GM18907 (cell line): Measurements from ENCODE around the gene POU5F1.

Experiments used
- ATAC-seq: cut with Tn5 transposase; IDR thresholded peaks from one replicate; pipeline ENCODE4 v1.9.1; 2021; ENCODE audit warnings: mild to moderate bottlenecking, moderate library complexity; ENCODE audit not compliant: unreplicated experiment

POU5F1 gene

DNA sequence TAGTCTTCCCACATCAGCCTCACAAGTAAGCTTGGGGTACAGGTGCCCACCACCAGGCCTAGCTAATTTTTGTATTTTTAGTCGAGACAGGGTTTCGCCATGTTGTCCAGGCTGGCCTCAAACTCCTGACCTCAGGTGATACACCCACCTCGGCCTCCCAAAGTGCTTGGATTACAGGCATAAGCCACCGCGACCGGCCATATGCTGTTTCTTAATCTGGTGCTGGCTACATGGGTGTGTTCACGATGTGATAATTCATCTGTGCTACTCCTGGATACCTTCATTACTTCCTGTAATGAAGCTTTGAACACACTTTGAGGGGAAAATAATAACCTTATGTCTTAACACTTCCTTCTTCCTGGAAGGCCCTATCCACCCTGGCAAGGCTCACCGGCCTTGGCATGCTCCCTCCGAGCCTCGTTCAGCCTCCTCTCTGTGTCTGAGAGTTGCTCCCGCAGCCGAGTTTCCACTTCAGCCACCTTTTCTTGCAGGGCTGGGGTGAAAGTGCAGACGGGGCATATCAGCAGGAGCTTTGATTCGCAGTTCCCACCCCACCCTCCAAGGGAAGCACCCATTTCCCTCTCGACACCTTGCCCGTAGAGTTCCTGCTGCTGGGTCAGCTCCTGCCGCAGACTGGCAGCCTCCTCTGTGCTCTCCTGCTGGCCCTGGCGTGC, 26.0 kb downstream of the POU5F1 start:
- ATAC-seq = no peak

DNA sequence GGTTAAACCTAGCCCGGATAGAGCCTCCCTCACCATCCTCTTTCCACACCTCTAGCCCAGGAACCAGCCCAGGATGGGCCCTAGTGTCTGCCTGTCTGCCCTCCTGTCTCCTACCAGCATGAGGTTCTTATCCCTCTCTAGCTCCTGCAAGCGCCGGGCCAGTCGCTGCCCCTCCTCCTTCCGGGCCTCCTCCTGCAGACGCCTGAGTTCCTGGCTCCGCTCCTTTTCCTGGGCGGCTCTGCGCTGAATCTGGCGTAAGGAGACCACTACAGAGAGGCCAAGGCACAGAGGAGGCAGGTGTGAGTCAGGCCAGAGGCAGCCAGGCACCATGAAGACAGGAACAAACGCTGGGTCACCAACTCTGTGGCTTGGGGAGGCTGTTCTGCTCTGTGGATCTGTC, 27.3 kb downstream of the POU5F1 start:
- no peak for ATAC-seq

DNA sequence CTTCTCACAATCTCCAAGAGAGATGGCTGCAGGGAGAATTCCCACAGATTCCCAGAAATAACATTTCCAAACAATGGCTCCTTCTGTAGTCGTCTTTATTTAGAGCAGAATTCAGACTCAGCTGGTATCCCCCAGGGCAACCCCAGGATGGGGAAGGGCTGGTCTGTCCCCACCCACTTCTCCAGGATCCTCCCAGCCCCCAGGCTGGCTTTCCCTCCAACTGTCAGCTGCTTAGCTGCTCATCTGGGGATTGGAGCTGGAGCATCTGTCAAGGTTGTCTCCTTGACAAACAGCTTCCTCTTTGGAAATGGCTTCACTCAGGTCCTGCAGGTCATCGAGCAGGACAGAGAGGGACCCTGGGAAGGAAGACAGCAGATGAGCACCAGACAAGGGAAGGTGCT, 28.1 kb downstream of the POU5F1 start:
- ATAC-seq = no peak

DNA sequence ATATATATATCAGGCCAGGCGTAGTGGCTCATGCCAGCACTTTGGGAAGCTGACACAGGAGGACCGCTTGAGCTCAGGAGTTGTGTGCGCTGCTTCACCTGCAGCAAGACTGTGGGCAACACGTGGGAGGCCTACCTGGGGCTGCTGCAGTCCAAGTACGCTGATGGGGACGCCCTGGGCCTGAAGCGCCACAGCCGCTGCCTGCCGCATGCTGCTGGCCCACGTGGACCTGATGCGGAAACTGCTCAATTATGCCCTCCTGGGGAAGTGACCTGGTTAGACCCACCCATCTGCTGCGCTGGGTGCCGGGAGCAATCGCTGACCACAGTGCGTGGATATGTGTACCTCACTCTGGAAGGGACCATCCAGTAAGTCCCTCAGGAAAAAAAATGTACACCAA, 29.8 kb downstream of the POU5F1 start:
- no peak for ATAC-seq

DNA sequence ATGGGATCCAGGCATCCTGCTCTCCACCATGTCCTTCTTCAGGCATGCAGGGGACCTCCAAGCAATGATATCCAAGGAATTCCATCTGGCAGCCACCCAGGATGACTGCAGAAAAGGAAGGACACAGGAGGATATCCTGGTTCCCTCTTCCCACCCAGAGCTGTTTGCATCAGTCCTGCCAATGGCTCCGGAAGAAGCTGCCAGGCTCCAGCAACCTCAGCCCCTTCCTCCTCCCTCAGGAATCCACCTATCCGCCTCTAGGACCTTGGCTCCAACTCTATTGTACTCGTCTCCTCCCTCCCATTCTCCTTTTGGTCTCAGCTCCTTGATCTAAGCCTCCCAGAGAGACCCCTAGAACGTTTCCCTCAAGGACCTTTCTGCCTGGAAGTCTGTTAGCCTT, 30.9 kb downstream of the POU5F1 start:
- no peak for ATAC-seq

DNA sequence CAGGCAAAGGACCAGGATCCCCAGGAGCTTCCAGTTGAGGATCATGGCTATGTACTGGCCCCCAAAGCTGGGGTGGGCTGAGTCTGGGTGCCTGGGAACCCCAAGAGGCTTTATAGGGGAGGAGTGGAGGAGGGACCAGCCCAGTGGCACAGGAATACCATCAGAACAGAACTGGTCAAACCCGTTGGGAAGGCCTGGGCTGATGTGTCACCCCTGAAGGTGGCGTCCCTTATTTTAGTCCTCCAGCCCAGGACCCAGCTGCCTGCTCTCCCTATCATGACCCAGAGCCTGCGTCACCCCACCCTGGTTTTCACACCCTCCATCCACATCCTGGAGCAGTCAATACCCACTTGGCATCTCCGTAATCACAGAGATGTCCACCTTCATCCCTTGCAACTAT, 31.5 kb downstream of the POU5F1 start, which contains the start of gene PSORS1C2:
TSS of gene PSORS1C2 (minus strand) at position 85 of the 400 bp plus-strand sequence. CDS start at position 45, 40 bp downstream.
- ATAC-seq = no peak

DNA sequence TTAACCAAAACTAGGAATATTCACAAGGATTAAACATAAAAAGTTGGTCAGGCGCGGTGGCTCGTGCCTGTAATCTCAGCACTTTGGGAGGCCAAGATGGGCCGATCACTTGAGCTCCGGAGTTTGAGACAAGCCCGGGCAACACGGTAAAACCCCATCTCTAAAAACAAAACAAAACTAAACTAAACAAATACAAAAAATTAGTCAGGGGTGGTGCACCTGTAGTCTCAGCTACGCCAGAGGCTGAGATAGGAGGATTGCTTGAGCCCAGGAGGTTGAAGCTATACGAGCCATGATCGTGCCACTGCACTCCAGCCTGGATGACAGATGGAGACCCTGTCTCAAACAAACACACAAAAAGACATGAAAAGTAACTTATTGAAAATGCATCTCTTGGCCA, 34.8 kb downstream of the POU5F1 start:
- no peak for ATAC-seq

DNA sequence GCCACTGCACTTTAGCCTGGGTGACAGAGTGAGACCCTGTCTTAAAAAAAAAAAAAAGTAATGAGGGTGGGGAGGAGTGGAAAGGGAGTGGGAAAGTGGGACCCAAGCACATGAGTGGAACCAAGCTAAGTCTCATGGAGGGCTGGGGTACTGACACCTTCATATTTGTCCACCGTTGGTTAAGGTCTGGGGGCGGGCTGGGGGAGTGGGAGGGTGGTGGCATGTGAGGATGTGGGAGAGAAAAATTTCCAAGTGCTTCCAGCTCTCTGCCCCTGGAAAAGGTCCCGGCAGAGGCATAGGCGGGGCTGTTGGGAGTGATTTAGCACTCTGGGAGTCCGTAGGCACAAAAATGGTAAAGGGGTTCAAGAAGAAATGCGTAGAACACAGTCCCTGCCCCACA, 37.7 kb downstream of the POU5F1 start:
- ATAC-seq = no peak

DNA sequence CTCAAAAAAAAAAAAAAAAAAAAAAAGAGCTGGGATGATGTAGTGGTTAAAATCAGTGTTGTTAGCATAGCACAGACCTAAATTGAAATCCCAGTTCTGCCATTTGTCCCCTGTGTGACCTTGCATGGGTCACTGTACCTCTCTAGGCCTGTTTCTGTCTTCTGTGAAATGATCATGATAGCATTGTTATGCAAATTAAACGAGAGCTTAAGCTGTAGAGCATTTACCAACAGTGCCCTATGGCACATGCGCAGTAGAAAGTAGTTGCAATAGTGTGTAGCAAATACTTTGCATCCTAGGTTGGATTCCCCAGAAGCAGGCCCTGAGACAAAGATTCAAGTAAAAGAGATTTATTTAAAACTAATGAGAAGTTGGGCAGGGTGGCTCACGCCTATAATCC, 38.9 kb downstream of the POU5F1 start:
- ATAC-seq = no peak

DNA sequence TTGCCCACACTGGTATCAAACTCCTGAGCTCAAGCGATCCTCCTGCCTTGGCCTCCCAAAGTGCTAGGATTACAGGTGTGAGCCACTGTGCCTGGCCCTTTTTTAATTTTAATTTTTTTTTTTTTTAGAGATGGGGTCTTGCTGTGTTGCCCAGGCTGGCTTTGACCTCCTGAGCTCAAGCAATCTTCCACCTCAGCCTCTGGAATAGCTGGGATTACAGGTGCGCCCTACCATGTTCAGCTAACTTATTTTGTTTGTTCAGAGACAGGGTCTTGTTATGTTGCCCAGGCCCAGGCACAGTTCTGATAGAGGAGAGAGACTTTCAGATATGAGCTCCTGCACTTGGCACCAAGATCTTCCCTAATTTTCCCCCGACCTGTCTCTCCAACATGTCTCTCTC, 39.7 kb downstream of the POU5F1 start:
- ATAC-seq = no peak

DNA sequence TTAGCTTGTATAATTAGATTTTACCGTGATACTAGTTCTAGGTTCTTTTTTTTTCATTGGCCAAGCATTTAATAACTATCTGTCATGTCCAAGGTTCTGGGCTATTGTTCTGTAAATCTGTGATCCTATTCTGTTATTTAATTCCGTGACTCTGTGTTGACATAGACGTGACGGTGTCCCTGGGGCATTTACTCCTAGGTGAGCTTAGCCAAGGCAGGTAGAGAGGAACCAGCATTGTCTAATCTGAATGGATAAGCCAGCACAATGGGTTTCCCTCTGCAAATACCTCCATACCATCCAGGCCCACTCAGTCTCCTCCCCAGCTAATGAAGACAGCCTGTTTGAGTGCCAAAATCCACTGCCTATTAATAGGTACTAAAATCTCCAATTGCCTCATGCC, 41.4 kb downstream of the POU5F1 start:
- ATAC-seq = no peak

DNA sequence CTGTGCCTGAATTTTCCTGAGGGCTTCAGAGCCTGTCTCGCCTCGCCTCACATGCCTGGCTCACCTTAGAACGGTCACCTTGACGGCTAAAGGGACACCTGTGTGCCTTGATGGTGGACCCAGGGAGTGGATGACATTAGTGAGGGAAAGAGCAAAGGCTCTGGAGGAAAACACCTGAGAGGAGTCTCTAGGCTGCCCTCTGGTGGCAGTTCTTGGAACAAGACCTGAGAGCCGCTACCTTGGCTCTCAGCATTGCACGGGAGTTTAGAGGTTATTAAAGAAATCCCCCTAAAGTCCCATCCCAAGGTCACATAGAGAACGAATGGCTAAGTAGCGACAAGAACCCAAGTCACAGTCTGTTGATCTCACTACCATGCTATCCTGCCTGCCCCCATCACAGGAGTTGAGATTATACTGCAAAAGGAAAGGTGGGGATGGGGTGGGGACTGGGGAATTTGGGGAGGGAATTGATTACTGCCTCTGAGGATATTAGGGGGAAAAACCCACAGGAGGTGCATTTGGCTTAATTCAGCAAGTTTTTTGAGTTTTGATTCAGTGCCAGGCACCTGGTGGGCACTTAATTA, 42.3 kb downstream of the POU5F1 start:
- no peak for ATAC-seq

DNA sequence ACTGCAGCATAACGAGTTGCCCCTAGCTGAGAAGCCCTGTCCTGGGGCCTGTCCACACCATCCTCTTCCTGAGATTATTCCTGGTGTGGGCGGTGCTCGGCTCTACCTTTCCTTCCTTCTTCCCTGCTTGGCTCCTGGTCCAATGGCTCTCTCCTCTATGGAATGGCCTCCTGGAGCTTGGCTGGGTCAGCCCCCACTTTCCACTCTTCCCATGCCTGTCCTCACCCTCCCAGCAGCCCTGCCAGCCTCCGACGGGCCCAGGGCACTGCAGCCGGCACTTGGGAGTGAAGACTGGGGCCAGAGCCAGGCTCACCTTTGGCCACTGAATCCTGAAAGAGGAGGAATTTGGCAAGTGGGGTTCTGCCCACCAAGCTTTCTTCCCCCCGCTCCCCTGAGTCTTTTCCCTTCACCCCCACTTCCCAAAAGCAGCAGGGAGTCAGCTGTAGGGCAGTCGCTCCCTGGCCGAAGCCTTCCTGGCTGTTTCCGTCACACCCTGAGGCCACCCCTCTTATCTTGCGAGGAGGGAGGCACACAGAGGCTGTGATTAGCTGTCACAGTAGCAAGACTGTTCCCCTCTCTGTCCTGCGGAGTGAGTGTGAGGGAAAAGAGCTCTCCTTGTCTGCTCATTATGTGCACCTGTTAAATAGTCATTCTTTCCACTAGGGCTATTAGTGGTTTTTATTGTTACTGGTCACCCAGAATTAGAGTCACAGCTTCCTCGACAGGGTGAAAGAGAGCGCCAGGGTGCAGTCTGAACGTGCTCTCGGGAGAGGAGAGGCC, 43.9 kb downstream of the POU5F1 start:
- ATAC-seq = no peak

DNA sequence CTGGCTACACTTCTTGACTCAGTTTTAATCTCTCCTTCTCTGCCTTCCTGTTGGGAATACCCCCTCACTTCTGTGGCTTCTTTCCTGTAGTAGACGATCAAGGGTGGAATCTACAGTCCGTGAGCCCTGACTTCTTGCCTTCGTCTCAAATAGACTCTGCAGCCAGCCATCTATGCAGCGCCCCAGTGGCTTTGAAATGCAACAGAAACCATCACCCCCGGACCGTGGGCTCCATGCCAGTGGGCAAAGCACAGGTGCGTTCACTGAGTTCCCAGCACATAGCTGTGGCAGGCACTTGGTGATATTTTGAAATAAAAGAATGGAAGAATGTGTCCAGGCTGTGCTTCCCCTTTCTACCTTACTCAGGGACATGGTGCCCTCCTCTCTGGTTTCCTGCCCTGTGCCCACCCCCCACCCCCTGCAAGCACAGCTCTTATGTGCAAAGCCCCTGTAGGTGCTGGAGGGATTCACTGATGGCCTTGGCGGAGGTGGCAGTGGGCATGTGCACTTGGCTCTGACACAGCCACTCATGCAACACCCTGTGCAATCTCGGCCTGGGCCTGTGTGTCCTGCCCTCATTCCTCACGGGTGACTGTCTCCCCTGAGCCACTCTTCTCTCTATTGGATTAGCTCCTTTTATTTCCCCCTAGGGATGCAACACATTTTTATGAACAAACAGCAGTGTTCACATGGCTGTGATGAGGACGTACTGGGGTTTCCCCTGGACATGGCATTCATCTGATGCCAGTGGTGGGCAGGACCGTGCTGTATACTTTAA, 44.7 kb downstream of the POU5F1 start:
- no peak for ATAC-seq

DNA sequence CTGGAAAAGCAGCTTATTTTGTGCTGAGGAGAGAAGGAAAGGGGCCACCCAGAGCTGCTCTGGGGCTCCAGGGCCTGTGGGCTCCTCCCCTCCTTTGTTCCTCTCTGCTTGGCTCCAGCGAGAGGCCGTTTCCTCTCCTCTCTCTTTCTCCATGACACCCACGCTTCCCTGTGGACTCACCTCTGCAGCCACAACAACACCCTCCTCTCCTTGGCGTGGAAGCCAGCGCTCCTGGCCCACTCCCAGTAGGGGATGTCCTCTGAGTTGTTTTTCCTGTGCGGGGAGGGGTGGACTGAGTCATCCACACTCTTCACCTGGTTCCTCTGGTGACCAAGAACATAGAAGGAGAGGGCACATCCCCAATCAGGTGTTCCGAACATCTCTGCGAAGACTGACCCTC, 45.3 kb downstream of the POU5F1 start:
- no peak for ATAC-seq

DNA sequence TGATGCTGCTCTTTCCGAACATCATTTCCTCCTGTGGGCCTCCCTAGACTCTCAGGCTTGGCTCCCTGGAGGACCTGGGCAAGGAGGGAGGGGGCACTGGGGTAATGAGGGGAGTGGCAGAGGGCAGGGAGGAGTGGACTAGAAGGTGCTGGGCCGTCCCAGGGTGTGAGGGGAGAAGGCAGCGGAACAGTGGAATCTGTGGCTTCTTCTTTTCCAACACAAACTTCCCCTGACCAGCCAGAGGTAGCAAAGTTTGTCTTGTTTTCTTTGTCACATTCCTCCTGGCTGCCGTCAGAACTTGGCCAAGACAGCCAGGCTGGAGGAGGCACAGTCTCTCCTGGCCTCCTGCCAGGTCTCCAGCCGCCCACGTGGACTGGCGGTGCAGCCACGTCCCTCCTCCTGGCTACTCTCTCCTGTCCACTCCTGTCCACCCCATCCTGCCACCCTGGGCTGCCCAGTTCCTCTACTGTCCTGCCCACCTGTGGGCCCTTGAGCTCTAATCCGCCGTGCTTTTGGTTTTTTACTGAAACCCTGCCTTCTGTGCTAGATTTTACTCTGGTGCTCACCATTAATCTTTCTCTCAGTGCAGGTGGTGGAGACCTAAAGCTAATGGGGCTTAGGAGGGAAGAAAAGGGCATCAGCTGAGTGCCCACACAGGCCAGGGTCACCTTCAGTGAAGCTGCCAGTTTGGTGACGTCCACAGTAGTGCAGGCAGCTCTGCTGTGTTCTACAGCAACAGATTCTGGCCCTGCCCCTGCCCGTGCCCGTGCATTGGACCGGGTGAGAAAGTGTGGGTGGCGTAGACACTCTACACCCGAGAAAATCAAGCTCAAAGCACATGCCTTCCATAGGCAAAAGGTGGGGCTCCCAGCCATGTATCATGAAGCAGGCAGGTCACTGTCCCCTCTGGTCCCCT, 47.4 kb downstream of the POU5F1 start:
- ATAC-seq = no peak

DNA sequence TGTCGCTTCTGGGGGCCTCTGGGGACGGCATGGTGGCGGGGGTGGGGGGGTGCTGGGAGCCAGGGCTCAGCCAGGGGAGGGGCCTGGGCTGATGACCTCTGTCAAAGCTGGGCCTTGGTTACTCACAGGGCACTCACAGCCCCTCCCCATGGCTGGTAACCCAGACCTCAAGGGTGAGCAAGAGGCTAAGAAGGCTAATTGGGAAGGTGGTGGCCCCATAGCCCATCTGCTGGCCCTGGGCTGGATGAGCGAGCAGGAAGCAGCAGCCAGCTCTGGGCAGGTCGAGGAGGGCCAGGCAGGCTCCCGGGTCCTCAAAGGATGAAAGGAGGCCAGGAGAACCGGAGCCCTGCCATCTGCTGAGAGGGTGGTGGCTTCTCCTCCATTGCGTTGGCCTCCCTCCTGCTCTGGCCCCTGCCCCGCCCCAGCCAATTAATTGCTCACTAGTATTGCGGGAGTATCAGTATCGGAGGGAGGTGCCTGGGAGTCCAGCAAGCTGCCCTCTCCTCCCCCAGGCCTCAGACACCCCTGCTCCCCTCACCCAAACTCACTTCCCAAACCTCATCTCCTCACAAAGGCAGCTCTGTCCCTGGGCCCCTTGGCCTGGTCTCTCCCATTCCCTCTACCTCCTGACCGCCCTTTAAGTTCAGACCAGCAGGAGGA, 49.2 kb downstream of the POU5F1 start:
- ATAC-seq = no peak

DNA sequence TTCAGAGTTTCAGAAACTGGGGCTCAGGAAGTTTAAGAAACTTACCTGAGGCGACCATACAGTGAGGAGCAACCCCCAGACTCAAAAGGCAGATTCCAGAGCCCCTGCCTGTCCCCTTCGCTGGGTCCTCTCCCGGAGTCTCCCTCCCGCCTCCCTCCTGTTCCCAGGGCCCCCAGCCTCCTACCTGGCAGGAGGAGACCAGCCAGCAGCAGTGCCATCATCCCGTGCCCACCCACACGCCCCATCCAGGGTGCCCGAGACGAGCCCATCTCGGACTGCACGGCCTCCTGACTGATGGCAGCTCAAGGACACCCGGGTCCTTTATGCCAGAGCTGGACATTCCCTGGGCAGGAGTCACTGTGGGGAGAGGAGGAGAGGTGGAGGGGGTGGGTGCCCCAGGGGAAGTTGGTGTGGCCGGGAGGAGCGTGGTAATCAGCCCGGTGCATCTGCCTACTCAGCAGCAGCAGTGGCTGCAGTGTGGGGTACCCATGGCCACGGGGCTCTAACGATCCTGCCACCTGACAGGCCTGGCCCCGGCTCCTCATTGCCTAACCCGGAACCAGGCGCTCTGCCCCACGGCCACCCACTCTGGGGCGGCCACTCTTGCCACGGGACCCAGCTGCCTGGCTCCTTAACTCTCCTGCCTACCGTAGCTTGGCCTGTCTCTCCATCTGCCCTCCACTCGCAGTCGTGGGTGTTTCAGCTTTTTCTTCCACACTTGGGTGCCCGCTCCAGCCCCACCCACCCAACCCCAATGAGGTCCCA, 50.1 kb downstream of the POU5F1 start, which contains the start of gene CDSN:
TSS of gene CDSN (minus strand) at position 296 of the 765 bp plus-strand sequence. CDS start at position 269, 27 bp downstream.
- ATAC-seq = no peak

DNA sequence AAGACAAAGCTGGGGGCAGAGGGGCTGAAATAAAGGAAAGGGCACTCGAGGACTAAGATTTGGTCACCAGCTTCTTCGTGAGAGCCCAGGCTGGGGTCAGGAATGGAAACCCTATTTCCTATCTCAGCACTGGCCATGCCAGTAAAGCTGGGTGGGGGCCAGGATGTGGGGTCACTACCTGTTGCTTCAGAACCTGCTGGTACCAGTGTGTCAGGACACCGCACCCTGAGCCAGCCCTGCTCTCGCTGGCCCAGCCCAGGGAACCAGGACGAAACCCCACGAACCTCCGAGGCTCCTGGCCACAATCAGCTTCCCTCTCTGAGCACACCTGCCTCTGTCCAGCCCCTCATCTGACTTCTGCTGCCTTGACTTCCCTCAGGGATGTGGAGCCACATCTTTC, 52.3 kb downstream of the POU5F1 start:
- ATAC-seq = no peak
